GM20431 (cell line): Measurements from ENCODE around the gene PBX3.

Source experiments
- in situ Hi-C: fragments of 300-500 bp; cut with MseI, MboI; formaldehyde crosslinking; loops from one replicate; pipeline ENCODE4 v1.15.0; 2020; ENCODE audit warnings: low sequenced_read_pairs; ENCODE audit not compliant: unreplicated experiment

The PBX3 gene

DNA sequence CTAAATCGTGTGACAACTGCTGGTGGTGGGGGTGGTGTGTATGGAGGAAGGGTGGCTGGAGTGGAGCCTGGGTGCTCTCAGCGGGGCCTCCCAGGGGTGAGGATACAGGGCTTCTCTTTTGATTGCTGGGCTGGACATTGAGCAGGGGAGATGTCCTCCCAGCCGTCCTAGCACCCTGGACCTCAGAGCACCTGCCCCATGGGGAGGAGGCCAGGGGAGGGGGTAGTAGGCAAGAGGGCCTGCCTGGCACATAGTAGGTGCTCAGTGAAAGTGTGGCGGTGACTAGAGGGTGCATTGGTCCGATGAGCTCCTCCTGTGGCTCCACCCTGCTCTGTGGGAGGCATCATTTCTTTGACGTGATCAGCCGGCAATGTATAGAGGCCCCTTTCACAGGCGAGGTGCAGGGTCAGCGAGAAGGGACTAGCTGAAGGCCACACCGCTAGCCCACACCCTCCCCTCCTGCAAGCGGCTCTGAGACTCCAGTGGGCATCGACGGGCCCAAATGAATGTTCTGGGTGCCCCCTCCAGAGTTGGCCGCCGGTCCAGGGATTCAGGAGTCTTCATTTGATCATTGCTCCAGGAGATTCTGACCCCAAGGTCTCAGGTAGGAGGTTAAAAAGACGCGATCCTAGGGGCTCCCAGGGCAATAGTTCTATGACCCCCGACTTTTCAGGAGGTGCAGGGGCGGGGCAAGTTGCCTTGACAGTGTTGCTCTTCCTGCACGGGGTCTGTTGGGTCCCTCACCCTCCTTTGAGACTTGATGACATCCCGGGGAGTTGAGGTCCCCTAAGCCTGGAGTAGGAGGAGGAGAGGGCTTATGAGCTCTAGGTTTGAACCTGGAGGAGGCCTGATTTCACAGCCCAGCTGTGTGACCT is 255.5 kb downstream of the PBX3 start:
- in situ Hi-C loops, result no loop called here

DNA sequence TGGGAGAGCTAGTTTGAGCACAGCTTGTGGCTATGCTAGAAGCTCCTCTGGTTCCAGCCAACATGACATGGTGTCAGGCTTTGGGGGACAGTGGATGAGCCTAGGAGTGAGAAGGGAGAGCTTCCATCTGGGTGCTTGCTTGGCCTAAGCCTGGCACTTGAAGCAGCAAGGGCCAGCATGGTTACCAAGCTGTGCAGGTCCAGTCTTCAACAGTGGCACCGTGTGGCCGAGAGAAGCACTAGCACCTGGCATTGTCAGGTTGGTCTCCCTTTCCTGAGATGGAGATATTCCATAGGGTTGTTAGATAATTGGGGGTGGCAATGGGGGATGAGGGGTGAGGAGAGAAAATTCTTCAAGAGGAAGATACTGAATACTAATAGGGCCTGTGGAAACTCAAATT is 261.9 kb downstream of the PBX3 start:
- in situ Hi-C loops, result no loop called here

DNA sequence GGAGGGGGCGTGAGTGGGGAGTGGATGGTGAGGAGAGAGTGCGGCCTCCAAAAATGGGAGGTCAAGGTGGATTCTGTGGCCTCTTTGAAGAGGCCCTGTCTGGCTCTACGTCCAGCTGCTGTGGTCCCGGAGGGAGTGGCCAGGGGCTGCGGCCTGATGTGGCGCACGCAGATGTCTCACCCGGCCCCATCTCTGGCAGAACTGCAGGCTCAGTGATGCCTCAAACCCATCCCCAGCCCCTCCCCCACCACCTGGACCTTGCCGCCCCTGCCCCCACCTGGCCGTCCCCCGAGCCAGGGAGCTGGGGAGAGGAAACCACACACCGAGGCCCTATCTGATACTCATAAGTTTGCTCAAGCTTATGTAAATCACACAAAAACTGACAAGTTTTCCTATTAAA is 267.6 kb downstream of the PBX3 start:
- in situ Hi-C loops, result no loop called here

DNA sequence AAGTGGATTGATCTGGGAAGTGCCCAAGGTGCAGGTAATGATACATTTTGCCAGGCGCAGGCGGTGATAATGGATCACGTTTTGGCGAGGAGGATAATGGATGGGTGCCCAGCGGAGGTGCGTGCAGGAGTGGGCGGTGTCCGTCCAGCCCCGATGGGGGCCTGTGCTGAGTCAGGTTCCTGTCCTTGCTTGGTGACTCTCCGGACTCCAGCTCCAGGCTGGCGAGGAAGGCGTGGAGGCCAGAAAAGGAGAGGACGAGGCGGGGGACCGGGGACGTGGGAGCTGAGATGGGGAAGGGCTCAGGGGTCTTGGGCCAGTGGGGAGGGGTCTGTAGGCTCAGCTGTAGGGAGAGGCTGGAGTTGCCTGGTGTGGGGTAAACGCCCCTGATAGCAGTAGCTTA is 268.3 kb downstream of the PBX3 start:
- in situ Hi-C loops, result no loop called here

DNA sequence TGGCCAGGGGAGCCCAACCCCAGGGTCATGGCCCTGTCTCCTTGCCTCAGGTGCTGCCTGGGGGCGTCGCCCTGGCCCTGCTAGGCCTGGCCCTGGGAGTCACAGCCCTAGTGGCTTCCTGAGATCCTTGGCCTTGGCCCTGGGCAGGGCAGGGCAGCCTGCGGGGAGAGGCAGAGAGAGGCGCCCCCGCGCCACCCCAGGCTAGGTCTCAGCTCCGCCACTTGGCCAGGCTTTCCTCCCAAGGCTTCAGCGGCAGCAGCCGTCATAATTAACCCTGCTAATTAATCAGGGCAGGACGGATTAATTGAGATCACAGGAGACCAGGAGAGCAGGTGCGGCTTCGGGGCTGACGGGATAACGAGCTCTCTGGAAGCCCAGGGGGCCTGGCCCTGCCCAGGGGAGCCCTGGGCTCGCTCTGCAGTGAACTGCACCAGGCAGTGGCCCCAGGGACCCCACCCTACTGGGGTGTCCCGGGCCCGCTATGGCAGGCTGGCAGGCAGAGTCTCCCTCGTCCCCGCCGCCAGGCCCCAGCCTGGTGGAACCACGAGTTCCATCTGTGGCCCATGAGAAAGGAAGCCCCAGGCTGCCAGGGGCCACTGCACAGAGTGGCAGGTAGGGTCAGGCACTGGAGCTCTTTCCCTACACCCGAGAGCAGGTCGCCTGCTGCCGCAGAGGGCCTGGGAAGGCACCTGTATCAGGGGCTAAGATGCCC is 269.6 kb downstream of the PBX3 start:
- in situ Hi-C loops, result no loop called here
